Thymus (tissue), 14 donors: ENCODE results near the gene BTD. TPM values are rescaled to one million over a fixed set of nuclear protein-coding genes. Genes with fewer than 3 reads are reported as not detected.

Experiments used
- DNase-seq, 9 donors: peaks; one replicate each; pipeline ENCODE4 v3.0.0-alpha.2; 2013; ENCODE audit warnings: low spot score in 9 of 9, low read depth in 6 of 9, missing footprints in 1 of 9
- H3K27ac ChIP-seq, 2 donors: one replicate each; pipeline ENCODE4 v1.5.1; 2013; ENCODE audit warnings: control low read depth in 1 of 2, low read depth in 1 of 2, low read length in 1 of 2, mild to moderate bottlenecking in 1 of 2, moderate library complexity in 1 of 2
- H3K27me3 ChIP-seq, 2 donors: one replicate each; pipeline ENCODE4 v1.5.1; 2013; ENCODE audit warnings: low read length in 1 of 2; ENCODE audit not compliant: control insufficient read depth in 2 of 2, insufficient read depth in 1 of 2
- H3K36me3 ChIP-seq, 2 donors: one replicate each; pipeline ENCODE4 v1.5.1; 2013; ENCODE audit warnings: low read length in 1 of 2, mild to moderate bottlenecking in 1 of 2, moderate library complexity in 1 of 2; ENCODE audit not compliant: control insufficient read depth in 2 of 2, insufficient read depth in 2 of 2
- H3K4me1 ChIP-seq, 2 donors: one replicate each; pipeline ENCODE4 v1.5.1; 2013; ENCODE audit warnings: low read length in 2 of 2; ENCODE audit not compliant: control insufficient read depth in 2 of 2, insufficient read depth in 2 of 2
- H3K4me3 ChIP-seq, 2 donors: one replicate each; pipeline ENCODE4 v1.5.1; 2013; ENCODE audit warnings: low read length in 2 of 2, control low read depth in 1 of 2, mild to moderate bottlenecking in 1 of 2
- H3K9me3 ChIP-seq, 2 donors: one replicate each; pipeline ENCODE4 v1.5.1; 2013; ENCODE audit warnings: low read length in 1 of 2, mild to moderate bottlenecking in 1 of 2; ENCODE audit not compliant: control insufficient read depth in 2 of 2, insufficient read depth in 1 of 2
- WGBS: extraction: QIAGEN DNeasy Blood & Tissue Kit; methylation state at CpG from one replicate; pipeline ENCODE4 v1.1.7; 2013; 5-methylcytosine and 5-hydroxymethylcytosine counted together
- long read RNA-seq, 10 donors: transcript quantifications; one replicate each; lab custom pipeline, GENCODE V29; 2026
- polyA plus RNA-seq: library from polyadenylated mRNA; stranded (reverse); fragments of 200-250 nt; gene quantifications from one replicate; pipeline ENCODE4 v1.2.3, GENCODE V29; 2013
- total RNA-seq: library from RNA; stranded (reverse); fragments of 120-200 nt; gene quantifications from one replicate; pipeline ENCODE4 v1.2.4, GENCODE V29; 2013
- donor health status: healthy.

Gene BTD
- total RNA-seq = 7.0 TPM
- polyA plus RNA-seq = 6.9 TPM
- long read RNA-seq, donor 1 = 0 reads
- long read RNA-seq, donor 2, full-length matches to known transcripts = 7 of 7 reads
- long read RNA-seq, donor 2, partial matches to known transcripts = 0 of 7 reads
- long read RNA-seq, donor 2, other reads (novel, unspliced or antisense) = 0 of 7 reads
- long read RNA-seq, donor 3, full-length matches to known transcripts = 4 of 4 reads
- long read RNA-seq, donor 3, partial matches to known transcripts = 0 of 4 reads
- long read RNA-seq, donor 3, other reads (novel, unspliced or antisense) = 0 of 4 reads
- long read RNA-seq, donor 4, full-length matches to known transcripts = 2 of 2 reads
- long read RNA-seq, donor 4, partial matches to known transcripts = 0 of 2 reads
- long read RNA-seq, donor 4, other reads (novel, unspliced or antisense) = 0 of 2 reads
- long read RNA-seq, donor 5, full-length matches to known transcripts = 10 of 10 reads
- long read RNA-seq, donor 5, partial matches to known transcripts = 0 of 10 reads
- long read RNA-seq, donor 5, other reads (novel, unspliced or antisense) = 0 of 10 reads
- long read RNA-seq, donor 6, full-length matches to known transcripts = 5 of 5 reads
- long read RNA-seq, donor 6, partial matches to known transcripts = 0 of 5 reads
- long read RNA-seq, donor 6, other reads (novel, unspliced or antisense) = 0 of 5 reads
- long read RNA-seq, donor 7, full-length matches to known transcripts = 2 of 2 reads
- long read RNA-seq, donor 7, partial matches to known transcripts = 0 of 2 reads
- long read RNA-seq, donor 7, other reads (novel, unspliced or antisense) = 0 of 2 reads
- long read RNA-seq, donor 8, full-length matches to known transcripts = 2 of 2 reads
- long read RNA-seq, donor 8, partial matches to known transcripts = 0 of 2 reads
- long read RNA-seq, donor 8, other reads (novel, unspliced or antisense) = 0 of 2 reads
- long read RNA-seq, donor 9, full-length matches to known transcripts = 3 of 3 reads
- long read RNA-seq, donor 9, partial matches to known transcripts = 0 of 3 reads
- long read RNA-seq, donor 9, other reads (novel, unspliced or antisense) = 0 of 3 reads
- long read RNA-seq, donor 10, partial matches to known transcripts = 0 of 1 reads
- long read RNA-seq, donor 10, other reads (novel, unspliced or antisense) = 0 of 1 reads

GRCh38 chr3:15601399-15602145 is at the start of gene BTD, which contains the start of gene HACL1:
Gene BTD, plus strand, starts transcription at chr3:15601745. Its CDS starts 33,695 bp downstream, at chr3:15635440.
Gene HACL1, minus strand, starts transcription at chr3:15601569. Its CDS starts 106 bp downstream, at chr3:15601463.
- DNase-seq = peak; percentile 98 to 100 (median 98)
- no peaks in the 10 kb centered on the region for H3K27me3 ChIP-seq
- under 1% methylated on average over 61 of the region's 61 CpGs for WGBS
- H3K27ac ChIP-seq = peak within 1 kb of the TSS; percentile 94 to 95
- peaks cover 10 to 16% of the 10 kb centered on the region in 2 donors for H3K4me1 ChIP-seq
- H3K4me3 ChIP-seq = peak within 1 kb of the TSS; percentile 62 to 94
- peaks cover 10 to 25% of the 10 kb centered on the region in 2 donors for H3K36me3 ChIP-seq
- peaks cover 0 to 12% of the 10 kb centered on the region in 2 donors for H3K9me3 ChIP-seq

- Histone ChIP-seq H3K27me3 (no peaks in the 10 kb centered on the region), H3K36me3 (peaks cover 5 to 9% of the 10 kb centered on the region in 2 donors), H3K9me3 (peaks cover 0 to 3% of the 10 kb centered on the region in 2 donors), H3K4me1 (no peaks in the 10 kb centered on the region), H3K27ac (no peak overlapping the region), H3K4me3 (no peak overlapping the region)
- no peak for DNase-seq
- WGBS = 100% methylated on average over 1 of the region's 1 CpG
Observed at GRCh38 chr3:15551902-15552301, 49.6 kb upstream of the BTD start.

- H3K9me3 ChIP-seq = no peaks in the 10 kb centered on the region
- no peak overlapping the region for H3K4me3 ChIP-seq
- whole genome bisulfite sequencing = 98% methylated on average over 3 of the region's 3 CpGs
Observed at GRCh38 chr3:15553749-15554148, 47.8 kb upstream of the BTD start.

GRCh38 chr3:15556512-15556911 is 45.0 kb upstream of the BTD start:
- peak in 2 of 9 donors; percentile 7 to 45 for DNase-seq
- H3K4me3 ChIP-seq = no peak overlapping the region
- peaks cover 14 to 18% of the 10 kb centered on the region in 2 donors for H3K36me3 ChIP-seq
- no peak overlapping the region for H3K27ac ChIP-seq
- no peaks in the 10 kb centered on the region for H3K9me3 ChIP-seq
- H3K4me1 ChIP-seq = no peaks in the 10 kb centered on the region
- no peaks in the 10 kb centered on the region for H3K27me3 ChIP-seq
- 25% methylated on average over 2 of the region's 2 CpGs for WGBS

More at GRCh38 chr3:15553749-15554148, 47.8 kb upstream of the BTD start:
- Histone ChIP-seq H3K27ac (no peak overlapping the region), H3K36me3 (peaks cover 5 to 10% of the 10 kb centered on the region in 2 donors), H3K27me3 (no peaks in the 10 kb centered on the region), H3K4me1 (no peaks in the 10 kb centered on the region)
- no peak for DNase-seq

- no peak overlapping the region for H3K4me3 ChIP-seq
- H3K36me3 ChIP-seq = peaks cover 22 to 25% of the 10 kb centered on the region in 2 donors
- no peaks in the 10 kb centered on the region for H3K9me3 ChIP-seq
- H3K27me3 ChIP-seq = no peaks in the 10 kb centered on the region
- peak in 7 of 9 donors; percentile 18 to 65 (median 30) for DNase-seq
- H3K27ac ChIP-seq = no peak overlapping the region
- H3K4me1 ChIP-seq = no peaks in the 10 kb centered on the region
- WGBS = 6% methylated on average over 3 of the region's 3 CpGs
Observed at GRCh38 chr3:15557511-15557946, 44.0 kb upstream of the BTD start.

GRCh38 chr3:15558581-15558980 is 43.0 kb upstream of the BTD start:
- Histone ChIP-seq H3K27ac (no peak overlapping the region), H3K9me3 (no peaks in the 10 kb centered on the region), H3K4me1 (no peaks in the 10 kb centered on the region), H3K4me3 (no peak overlapping the region), H3K27me3 (no peaks in the 10 kb centered on the region), H3K36me3 (peaks cover 27 to 30% of the 10 kb centered on the region in 2 donors)
- WGBS = 95% methylated on average over 9 of the region's 9 CpGs
- no peak for DNase-seq

GRCh38 chr3:15562560-15562959 is 39.0 kb upstream of the BTD start:
- DNase-seq = no peak
- Histone ChIP-seq H3K36me3 (peaks cover 38 to 51% of the 10 kb centered on the region in 2 donors), H3K27ac (no peak overlapping the region), H3K27me3 (no peaks in the 10 kb centered on the region), H3K4me1 (no peaks in the 10 kb centered on the region), H3K9me3 (no peaks in the 10 kb centered on the region), H3K4me3 (no peak overlapping the region)
- 97% methylated on average over 5 of the region's 5 CpGs for WGBS

GRCh38 chr3:15563190-15563589 is 38.4 kb upstream of the BTD start:
- Histone ChIP-seq H3K4me1 (no peaks in the 10 kb centered on the region), H3K27ac (no peak overlapping the region), H3K27me3 (no peaks in the 10 kb centered on the region), H3K36me3 (peaks cover 43 to 57% of the 10 kb centered on the region in 2 donors), H3K4me3 (no peak overlapping the region), H3K9me3 (no peaks in the 10 kb centered on the region)
- DNase-seq = no peak
- WGBS = 97% methylated on average over 1 of the region's 1 CpG
